GM12878 (cell line): ENCODE data around the gene ELFN2. TPM values are rescaled to one million over a fixed set of nuclear protein-coding genes. Genes with fewer than 3 reads are reported as not detected.

Experiments
- ATF7 ChIP-seq: fragments of 450-650 bp; IDR thresholded peaks from 2 replicates; pipeline ENCODE4 v1.6.1; 2016; ENCODE audit warnings: low read depth, mild to moderate bottlenecking
- BHLHE40 ChIP-seq, 2 experiments: fragments of 450-650 bp in 1 of 2; IDR thresholded peaks; 2 replicates each; pipeline ENCODE4 v1.6.1; 2011 to 2017; ENCODE audit warnings: low read depth in 2 of 2, borderline replicate concordance in 1 of 2, improper control_type of control experiment in 1 of 2, low read length in 1 of 2, mild to moderate bottlenecking in 1 of 2
- BMI1 ChIP-seq: fragments of 450-650 bp; IDR thresholded peaks from 2 replicates; pipeline ENCODE4 v1.6.1; 2016; ENCODE audit warnings: mild to moderate bottlenecking, moderate library complexity, borderline replicate concordance
- CREB1 ChIP-seq: IDR thresholded peaks from 2 replicates; pipeline ENCODE4 v1.6.1; 2012; ENCODE audit warnings: low read depth, mild to moderate bottlenecking, inconsistent platforms
- DPF2 ChIP-seq: fragments of 450-650 bp; IDR thresholded peaks from 2 replicates; pipeline ENCODE4 v1.6.1; 2017; ENCODE audit warnings: mild to moderate bottlenecking
- EED ChIP-seq: sonication (generic); IDR thresholded peaks from 2 replicates; pipeline ENCODE4 v1.6.1; 2016; ENCODE audit warnings: antibody characterized with exemption, low read depth
- EGR1 ChIP-seq, 2 experiments: IDR thresholded peaks; 1 replicate in 1 of 2; 2 replicates in 1 of 2; pipeline ENCODE4 v1.6.1; 2011 to 2012; ENCODE audit warnings: low read depth in 2 of 2, low read length in 2 of 2, borderline replicate concordance in 1 of 2, mild to moderate bottlenecking in 1 of 2, moderate library complexity in 1 of 2
- ELK1 ChIP-seq: IDR thresholded peaks from 2 replicates; pipeline ENCODE4 v1.6.1; 2012; ENCODE audit warnings: low read depth, low read length, improper control_type of control experiment
- HCFC1 ChIP-seq: fragments of 150-350 bp; IDR thresholded peaks from 2 replicates; pipeline ENCODE4 v1.6.1; 2014; ENCODE audit warnings: low read length
- IKZF1 ChIP-seq: fragments of 450-650 bp; conservative IDR thresholded peaks from 2 replicates; pipeline ENCODE4 v1.6.1; 2017; ENCODE audit warnings: antibody characterized with exemption, mild to moderate bottlenecking
- MTA2 ChIP-seq: fragments of 450-650 bp; IDR thresholded peaks from 2 replicates; pipeline ENCODE4 v1.6.1; 2016; ENCODE audit warnings: low read depth, mild to moderate bottlenecking, moderate library complexity
- MYB ChIP-seq: fragments of 150-350 bp; IDR thresholded peaks from 2 replicates; pipeline ENCODE4 v1.6.1; 2014; ENCODE audit warnings: mild to moderate bottlenecking, low read depth, low read length, borderline replicate concordance
- NR2C2 ChIP-seq: IDR thresholded peaks from 2 replicates; pipeline ENCODE4 v1.6.1; 2011; ENCODE audit warnings: borderline replicate concordance, low read depth; ENCODE audit not compliant: control insufficient read depth, insufficient read length
- SMAD5 ChIP-seq: IDR thresholded peaks from 2 replicates; pipeline ENCODE4 v1.6.1; 2016; ENCODE audit warnings: antibody characterized with exemption, low read depth
- SREBF1 ChIP-seq: IDR thresholded peaks from 2 replicates; pipeline ENCODE4 v1.6.1; 2012; ENCODE audit warnings: mild to moderate bottlenecking, low read length
- SRF ChIP-seq, 2 experiments: IDR thresholded peaks; 2 replicates each; pipeline ENCODE4 v1.6.1; 2011; ENCODE audit warnings: low read depth in 2 of 2, low read length in 2 of 2, mild to moderate bottlenecking in 1 of 2, moderate library complexity in 1 of 2
- STAT1 ChIP-seq: fragments of 450-650 bp; conservative IDR thresholded peaks from 2 replicates; pipeline ENCODE4 v1.6.1; 2014; ENCODE audit warnings: antibody characterized with exemption, mild to moderate bottlenecking
- SUPT20H ChIP-seq: IDR thresholded peaks from 2 replicates; pipeline ENCODE4 v1.6.1; 2011; ENCODE audit warnings: low read depth, mild to moderate bottlenecking, low read length, moderate library complexity, borderline replicate concordance; ENCODE audit not compliant: control insufficient read depth
- TARDBP ChIP-seq: IDR thresholded peaks from 2 replicates; pipeline ENCODE4 v1.6.1; 2016; ENCODE audit warnings: borderline replicate concordance
- ZBTB33 ChIP-seq: fragments of 450-650 bp; IDR thresholded peaks from 2 replicates; pipeline ENCODE4 v1.6.1; 2017; ENCODE audit warnings: mild to moderate bottlenecking
- ZNF207 ChIP-seq: fragments of 450-650 bp; IDR thresholded peaks from 2 replicates; pipeline ENCODE4 v1.6.1; 2014; ENCODE audit warnings: antibody characterized with exemption, mild to moderate bottlenecking, borderline replicate concordance
- ZNF592 ChIP-seq: fragments of 450-650 bp; IDR thresholded peaks from 2 replicates; pipeline ENCODE4 v1.6.1; 2017; ENCODE audit warnings: mild to moderate bottlenecking, moderate library complexity
- polyA plus RNA-seq, 11 experiments: library from polyadenylated mRNA; depleted of rRNA in 4 of 11; unstranded in 6 of 11; stranded (reverse) in 5 of 11; fragments of >200 nt; fragmentation: Nextera tagmentation in 4 of 11; fragmentation: Illumina TruSeq in 1 of 11; extraction: Ambion mirVana in 4 of 11; extraction: Trizol in 1 of 11; gene quantifications; 1 replicate in 1 of 11; 2 replicates in 10 of 11; pipeline versions ENCODE4 v1.2.1 to v1.2.3, GENCODE V29; 2011 to 2016; ENCODE audit warnings: inconsistent platforms in 2 of 11, missing spikeins in 2 of 11, low read depth in 1 of 11
- total RNA-seq, 4 experiments: library from RNA; depleted of rRNA in 3 of 4; stranded (reverse); fragments of >200 nt in 3 of 4; fragmentation: Illumina TruSeq in 1 of 4; extraction: Trizol in 1 of 4; gene quantifications; 2 replicates each; pipeline versions ENCODE4 v1.2.1 to v1.2.3, GENCODE V29; 2013 to 2021

Gene ELFN2
- total and polyA plus RNA-seq, 10 of the 15 experiments (the other 5 are each of a cell fraction or from before 2014, with no cell fraction given), result 0.03 to 0.05 TPM; not detected in 8

GRCh38 chr22:37457093-37457893 lies 30.0 kb upstream of the ELFN2 start (continued):
- TF ChIP-seq MYB (no peak), BHLHE40 (IDR thresholded peaks at IDR 0.05; ENCODE audit: borderline replicate concordance in 1 of 2, low read depth in 2 of 2, low read length in 1 of 2) (0 out of 4 replicates have a peak, but pooled peaks of 1 of the 2 experiments have one; percentile 14), SUPT20H (no peak), SRF (IDR thresholded peaks at IDR 0.05; ENCODE audit: low read depth in 2 of 2, low read length in 2 of 2) (no peak), EED (no peak), CREB1 (no peak), ATF7 (no peak), ZNF592 (no peak), NR2C2 (no peak), IKZF1 (no peak), SMAD5 (no peak), DPF2 (no peak), ZBTB33 (no peak), BMI1 (no peak), TARDBP (no peak), EGR1 (IDR thresholded peaks at IDR 0.05; ENCODE audit: borderline replicate concordance in 1 of 2, low read depth in 2 of 2, low read length in 2 of 2) (no peak), ZNF207 (no peak; the same call in 1 of the 2 replicates), ELK1 (no peak), HCFC1 (peak; percentile 21; the same call in 1 of the 2 replicates), STAT1 (no peak), SREBF1 (no peak), MTA2 (no peak)
